ENCODE results near the gene ELMOD3.
A peak's percentile ranks its signal among the peaks of the same experiment; 100 is the strongest.

GRCh38 chr2:85430752-85431569 is 76.4 kb downstream of the ELMOD3 start:
- TF ChIP-seq GABPB1 (CRISPR knock-in tag; IDR thresholded peaks at IDR 0.05) (no peak), CTCF (IDR thresholded peaks at IDR 0.05) (no peak), SP1 (CRISPR knock-in tag; conservative IDR thresholded peaks at IDR 0.05) (peak; percentile 19; the same call in 1 of the 2 replicates), MLX (CRISPR knock-in tag; IDR thresholded peaks at IDR 0.05) (no peak), USF2 (CRISPR knock-in tag; IDR thresholded peaks at IDR 0.05) (no peak), USF1 (CRISPR knock-in tag; IDR thresholded peaks at IDR 0.05) (no peak), NFE2L1 (CRISPR knock-in tag; IDR thresholded peaks at IDR 0.05) (no peak), ETV6 (CRISPR knock-in tag; IDR thresholded peaks at IDR 0.05) (no peak), E2F5 (CRISPR knock-in tag; IDR thresholded peaks at IDR 0.05) (no peak)
